NK-92 (cell line): ENCODE measurements around the gene TRPV2.

Source experiments
- DNase-seq: peaks from one replicate; lab custom pipeline; 2025; ENCODE audit not compliant: unreplicated experiment; lab: John Stamatoyannopoulos, UW

TRPV2 gene

DNA sequence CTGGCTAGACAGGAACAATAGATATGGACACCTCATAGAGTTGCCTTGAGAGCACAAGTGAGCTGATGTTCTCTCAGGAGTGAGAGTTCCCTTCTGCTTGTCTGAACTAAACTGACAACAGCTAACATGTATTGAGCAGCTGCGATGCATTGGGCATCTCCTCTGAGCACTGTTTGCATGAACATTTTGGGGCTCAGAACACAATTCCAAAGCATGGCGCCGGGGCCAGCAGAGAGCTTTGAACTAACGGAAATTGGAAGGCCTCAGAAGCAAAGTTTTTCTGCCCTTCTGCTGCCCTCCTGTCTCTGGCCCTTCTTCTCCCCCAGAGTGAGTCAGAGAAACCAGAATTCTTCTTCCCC is 38.1 kb downstream of the TRPV2 start:
- DNase-seq: no peak

DNA sequence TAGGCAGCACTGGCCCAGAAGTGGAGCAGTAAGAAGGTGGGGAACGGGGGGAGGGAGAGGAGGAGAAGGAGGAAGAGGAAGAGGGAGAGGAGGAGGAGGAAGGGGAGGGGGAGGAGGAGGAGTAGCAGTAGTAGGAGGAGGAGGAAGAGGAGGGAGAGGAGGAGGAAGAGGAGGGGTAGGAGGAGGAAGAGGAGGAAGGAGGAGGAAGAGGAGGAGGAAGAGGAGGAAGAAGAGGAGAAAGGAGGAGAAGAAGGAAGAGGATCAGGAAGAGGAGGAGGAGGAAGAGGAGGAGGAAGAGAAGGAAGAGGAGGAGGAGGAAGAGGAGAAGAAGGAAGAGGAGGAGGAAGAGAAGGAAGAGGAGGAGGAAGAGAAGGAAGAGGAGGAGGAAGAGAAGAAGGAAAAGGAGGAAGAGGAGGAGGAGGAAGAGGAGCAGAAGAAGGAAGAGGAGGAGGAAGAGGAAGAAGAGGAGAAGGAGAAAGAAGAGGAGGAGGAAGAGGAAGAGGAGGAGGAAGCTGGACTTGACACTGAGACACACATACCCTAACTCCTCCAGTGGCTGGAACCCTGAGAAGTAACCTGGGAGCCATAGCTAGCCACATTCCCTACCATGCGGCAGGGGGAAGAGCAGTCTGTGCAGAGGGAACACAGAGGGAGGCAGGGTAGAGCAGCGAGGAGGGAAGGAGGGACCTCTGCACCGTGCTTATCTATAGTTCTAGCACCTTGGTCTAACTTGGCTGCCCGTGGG is 40.8 kb downstream of the TRPV2 start:
- DNase-seq: no peak

DNA sequence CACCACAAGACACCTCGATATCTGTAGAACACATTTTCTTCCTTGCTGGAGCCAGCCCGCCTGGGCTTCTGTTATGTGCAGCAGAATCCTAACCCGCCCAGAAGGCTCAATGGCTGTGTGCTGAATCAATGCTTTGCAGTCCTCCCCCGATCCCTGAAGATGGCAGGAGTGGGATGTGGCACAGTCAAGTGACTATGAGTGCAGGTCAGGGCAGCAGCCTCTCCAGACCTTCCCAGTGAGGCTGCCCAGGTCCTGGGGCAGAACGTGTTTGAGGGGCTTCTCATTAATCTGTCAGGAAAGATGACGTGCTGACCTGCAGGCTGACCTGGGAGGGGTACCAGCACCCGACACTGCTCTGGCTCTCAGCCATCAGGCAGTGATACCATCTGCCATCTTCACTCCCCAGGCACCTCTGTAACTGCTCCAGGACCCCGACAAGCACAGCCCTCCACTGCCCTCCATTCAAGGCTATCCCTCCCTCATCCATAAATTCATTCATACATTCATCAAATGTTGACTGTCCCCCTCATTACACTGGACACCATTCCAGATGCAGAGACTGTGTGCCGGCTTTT is 41.5 kb downstream of the TRPV2 start:
- no peak for DNase-seq

DNA sequence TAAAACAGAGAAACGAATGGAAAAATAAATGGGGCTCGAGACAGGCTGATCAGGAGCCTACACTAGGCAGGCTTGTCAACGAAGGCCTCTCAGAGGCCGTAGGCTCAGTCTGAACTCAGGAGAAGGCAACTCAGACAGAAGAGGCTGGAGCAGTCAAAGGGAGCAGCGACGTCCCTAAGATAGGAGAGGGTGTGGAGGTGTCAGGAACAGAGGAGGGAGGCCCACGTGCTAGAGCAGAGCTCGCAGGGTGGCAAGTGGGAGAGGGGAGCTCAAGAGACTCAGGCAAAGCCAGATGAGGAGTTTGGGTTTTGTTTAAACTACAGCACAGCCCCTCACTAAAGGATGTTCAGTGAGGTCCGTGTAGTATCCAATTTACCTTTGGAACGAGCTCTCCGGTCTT is 43.9 kb downstream of the TRPV2 start:
- no peak for DNase-seq

DNA sequence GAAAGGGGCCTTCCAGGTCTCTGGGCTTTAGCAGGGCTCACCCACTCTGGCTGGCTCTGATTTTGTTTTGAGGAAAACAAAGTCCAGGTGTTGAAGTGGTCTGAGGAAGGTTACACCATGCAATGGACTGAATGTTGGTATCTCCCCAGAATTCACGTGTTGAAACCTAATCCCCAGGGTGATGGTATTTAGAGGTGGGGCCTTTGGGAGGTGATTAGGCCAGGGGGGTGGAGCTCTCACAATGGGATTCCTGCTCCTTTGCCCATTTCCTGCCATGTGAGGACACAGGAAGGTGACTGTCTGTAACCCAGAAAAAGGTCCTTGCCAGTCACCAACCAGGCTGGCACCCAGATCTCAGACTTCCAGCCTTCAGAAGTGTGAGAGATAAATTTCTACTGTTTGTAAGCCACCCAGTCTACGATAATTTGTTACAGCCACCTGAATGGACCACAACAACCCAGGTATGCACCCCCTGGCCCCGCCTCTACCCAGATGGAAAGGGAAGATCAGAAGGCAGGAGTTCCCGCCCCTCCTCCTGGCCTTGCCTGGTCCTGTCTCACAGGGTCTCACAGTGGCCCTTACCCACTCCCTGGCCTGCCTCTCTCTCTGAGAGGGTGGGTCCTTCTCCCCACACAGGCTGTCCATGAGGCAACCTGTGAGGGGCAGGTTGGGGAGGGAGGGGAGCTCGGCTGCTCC is 44.6 kb downstream of the TRPV2 start:
- no peak for DNase-seq

DNA sequence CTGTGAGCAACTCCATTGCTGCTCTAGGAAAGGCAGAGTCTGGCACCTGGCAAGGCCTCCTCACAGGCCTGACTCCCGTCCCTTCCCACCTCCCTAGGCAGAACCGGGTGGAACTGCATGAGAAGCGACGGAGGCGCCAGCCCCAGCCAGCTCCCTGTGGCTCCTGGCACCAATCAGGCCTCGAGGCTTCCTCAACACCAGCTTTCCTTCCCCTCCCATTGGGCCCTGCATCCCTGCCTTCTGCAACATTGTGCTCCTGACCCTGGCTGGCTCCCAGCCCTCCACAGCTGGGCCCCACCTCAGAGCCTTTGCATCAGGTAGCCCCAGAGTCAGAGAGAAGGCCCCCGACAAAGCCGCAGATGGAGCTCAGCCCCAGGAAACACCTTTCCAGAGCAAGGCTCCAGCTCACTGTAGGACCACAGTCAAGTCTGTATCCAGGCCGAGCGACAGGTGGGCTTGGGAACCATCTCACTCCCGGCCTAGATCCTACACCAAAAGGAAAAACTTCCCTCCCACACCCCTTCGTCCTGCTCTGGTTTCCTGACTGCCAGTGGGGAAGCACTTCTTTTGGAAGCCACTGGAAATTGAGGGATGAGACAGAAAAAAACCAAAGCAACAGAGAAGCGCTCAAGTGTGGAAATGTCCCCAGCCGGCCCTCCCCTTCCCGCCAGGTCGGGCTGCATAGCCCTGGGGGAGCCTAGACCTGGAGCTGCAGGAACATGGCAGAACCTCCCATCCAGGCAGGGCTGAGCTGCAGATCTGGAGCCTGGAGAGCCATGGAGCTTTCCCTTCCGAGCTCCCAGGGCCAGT is 45.6 kb downstream of the TRPV2 start:
- DNase-seq: no peak

DNA sequence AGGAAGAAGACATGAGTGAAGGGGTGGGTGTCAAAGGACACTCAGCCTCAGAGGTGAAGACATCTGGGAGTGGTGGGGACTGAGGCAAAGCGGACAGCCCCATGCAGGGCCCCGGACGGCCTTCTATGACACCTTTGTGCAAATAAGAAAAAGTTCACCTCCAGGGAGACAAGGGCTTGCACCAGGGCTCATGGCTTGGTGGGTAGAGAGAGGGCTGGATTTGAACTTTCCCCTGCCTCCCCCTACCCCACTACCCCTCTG is 46.2 kb downstream of the TRPV2 start:
- DNase-seq: no peak

DNA sequence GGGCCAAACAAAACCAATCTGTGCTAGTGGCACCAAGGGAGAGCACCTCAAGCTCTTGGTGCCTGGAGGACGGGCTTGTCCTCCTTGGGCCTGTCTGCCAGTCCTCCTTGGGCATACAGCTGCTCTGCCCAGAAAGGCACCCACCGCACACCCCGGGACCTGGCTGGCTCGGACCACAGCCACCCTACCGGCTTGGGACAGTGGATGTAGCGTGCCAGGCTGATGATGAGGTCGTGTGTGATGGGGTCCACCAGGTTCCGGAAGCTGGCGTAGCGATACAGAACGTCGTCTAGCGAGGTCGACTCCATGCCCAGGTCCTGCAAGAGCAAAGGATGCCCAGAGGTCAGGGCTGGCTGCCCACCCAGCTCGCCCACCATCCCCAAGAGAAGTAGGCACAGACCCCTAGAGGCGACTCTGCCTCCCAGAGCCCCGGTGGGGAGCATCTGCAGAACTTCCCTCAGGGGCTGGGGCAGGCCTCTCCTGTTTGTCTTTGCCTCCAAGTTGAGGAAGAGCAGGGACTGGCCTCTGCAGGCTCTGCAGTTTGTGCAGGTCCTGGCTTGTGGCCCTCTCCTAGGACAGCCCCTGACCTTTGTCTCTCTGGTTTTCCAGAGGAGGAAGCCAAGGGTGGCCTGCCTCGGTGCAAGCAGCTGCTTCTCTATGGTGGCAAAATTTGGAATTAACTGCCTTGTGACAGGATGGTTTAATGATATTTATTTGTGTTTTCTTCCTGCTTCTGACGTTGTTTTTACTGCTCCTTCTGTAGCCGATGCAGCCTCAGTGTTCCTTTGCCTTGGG is 46.9 kb downstream of the TRPV2 start:
- DNase-seq: no peak

DNA sequence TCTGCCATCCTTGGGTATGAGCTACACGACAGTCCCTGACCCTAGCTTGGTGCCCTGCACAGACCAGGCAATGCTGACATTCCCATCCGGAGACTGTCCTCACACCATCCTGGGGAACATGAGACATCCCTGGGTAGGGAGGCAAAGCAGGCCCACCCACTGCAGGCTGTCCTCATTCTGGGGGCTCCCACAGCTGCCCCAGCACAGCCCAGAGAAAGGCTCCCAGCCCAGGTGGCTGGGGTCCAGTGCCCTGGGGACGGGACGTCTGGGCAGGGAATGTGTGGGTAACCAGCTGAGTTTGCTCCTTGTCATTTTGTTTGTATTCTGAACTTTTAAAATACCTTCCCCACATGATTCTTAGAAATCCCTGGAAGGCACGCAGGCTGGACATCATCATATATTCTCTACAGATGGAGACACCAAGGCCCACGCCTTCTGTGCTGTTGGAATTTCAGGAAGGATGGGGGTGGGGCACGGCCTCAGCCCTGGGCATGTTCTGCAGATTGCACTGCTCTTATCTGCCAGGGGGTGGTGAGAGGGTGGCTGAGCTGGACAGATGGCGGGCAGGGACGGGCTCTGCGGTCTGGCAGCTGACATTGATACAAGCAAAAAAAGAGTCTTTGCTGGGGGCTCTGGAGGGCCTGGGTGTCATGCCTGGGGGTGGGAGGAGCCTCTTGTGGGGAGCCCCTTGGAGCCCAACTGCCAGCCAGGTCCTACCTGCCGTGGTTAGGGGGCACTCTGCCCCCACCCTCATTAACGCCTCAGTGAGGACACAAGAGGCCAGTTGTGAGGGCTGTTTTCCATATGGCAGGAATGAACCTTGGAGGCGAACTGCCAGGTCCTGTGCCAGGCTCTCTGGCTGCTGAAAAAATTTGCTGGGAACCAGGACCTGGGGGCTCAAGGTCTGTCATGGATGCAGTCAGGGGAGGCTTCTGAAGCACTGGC is 48.3 kb downstream of the TRPV2 start:
- DNase-seq: no peak

DNA sequence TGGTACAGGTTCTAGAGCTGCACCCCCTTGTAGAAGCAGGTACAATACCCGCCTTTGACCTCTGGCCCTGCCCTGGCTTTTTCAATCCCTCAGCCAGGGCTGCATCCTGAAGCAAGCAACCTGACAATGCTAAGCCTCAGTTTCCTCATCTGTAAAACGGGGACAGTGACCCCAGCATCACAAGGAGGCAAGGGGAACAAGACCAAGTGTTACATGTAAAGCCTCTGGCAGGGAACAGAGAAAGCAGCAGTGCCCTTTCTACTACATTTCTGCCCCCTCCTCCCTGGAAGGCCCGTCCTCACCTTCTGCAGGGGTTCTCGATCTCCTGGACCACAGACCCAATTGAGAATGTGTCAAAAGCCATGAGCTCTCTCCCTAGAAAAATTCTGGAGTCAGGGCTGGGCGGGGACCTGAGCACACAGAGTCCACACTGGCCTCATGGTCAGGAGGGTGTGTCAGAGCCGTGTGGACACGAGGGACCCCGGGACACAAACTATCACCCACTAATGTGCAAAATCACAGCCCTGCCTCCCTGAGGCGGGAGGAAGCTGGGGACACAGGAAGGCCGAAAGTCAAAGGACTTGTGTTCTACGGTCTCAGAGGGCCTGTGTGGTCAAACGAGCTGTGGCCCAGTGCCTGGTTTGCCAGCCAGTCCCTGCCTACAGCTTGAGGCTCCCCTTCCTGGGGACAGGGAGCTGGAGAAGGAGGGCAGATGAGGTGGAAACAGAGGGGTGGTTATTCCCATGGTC is 49.1 kb downstream of the TRPV2 start:
- no peak for DNase-seq

DNA sequence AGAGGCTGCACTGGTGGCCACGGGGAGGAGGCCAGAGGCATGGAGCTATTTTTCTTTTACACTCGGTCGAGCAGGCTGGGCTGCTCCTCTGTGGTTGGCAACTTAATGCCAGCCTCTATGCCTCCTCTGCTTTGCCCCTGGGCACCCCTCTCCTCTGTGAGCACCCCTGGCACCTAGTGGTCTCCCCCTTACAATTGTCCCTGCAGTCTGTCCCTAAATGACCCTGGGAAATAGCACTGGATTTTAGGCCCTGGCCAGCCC is 49.6 kb downstream of the TRPV2 start:
- DNase-seq: no peak

DNA sequence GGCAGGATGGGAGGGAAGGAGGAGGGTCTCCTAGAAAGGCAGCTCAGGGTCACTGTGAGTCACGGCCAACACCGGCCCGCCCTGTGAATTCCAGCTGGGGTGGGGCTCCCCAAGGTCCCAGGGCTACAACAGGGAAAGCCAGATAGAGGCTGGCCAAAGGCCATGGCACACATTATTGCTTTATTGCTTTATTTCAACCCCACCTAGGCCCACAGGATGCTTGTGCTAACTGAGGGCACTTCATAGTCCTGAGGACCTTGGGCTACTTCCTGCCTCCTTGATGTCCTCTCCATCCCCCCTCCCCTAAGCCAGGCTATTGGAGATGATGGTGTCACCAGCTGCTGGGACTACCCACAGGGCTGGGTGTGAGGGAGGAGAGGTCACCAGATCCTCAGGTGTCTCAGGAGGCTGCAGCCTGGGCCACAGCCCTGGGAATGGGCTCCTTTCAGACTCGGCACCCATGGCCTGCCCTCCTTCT is 50.5 kb downstream of the TRPV2 start:
- DNase-seq: no peak

DNA sequence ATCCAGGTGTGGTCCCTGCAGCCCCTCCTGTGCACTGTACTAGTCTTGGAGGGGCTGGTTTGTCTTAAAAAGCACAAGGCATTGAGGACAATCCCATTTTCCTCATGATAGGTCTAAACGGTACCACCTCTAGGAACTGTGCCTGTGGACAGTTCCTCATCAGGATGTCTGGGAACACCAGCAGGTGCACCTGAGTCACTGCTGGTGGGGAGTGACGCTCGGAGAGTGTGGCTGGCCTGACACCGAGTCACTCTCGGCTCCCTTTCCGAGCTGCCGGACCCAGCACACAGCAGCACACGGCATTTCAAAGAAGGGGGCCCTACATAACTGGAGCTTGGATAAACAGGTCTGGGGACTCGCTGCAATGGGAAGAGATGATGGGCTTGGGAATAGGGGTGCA is 51.0 kb downstream of the TRPV2 start:
- DNase-seq: no peak

DNA sequence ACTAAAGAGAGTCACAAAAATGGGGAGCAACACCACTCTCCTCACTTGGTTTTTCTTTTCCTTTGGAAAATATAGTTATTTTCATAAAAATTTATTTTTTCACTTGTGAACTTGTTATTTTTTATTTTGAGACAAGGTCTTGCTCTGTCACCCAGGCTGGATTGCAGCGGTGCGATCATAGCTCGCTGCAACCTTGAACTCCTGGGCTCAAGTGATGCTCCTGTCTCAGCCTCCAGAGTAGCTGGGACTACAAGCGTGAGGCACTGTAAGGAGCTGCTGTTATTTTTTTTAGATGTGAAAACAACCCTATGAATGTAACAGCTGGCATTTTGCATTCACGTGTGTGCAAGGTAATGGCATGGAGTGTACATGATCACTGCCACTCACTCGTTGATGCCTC is 51.7 kb downstream of the TRPV2 start:
- no peak for DNase-seq

DNA sequence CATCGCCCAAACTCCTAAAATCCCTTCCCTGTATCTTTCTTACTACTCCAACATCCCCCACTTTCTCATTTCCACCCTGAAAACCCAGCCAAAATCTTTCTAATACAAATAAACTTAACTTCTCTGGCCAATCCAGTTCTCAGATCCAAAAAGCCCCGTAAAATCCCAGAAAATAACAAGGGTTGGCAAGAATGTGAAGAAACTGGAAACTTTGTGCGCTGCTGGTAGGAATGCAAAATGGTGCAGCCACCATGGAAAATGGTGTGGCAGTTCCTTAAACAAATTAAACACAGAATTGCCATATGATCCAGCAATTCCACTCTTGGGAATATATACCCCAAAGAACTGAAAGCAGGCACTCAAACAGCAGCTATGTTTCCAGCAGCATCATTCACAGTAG is 52.5 kb downstream of the TRPV2 start:
- DNase-seq: no peak

DNA sequence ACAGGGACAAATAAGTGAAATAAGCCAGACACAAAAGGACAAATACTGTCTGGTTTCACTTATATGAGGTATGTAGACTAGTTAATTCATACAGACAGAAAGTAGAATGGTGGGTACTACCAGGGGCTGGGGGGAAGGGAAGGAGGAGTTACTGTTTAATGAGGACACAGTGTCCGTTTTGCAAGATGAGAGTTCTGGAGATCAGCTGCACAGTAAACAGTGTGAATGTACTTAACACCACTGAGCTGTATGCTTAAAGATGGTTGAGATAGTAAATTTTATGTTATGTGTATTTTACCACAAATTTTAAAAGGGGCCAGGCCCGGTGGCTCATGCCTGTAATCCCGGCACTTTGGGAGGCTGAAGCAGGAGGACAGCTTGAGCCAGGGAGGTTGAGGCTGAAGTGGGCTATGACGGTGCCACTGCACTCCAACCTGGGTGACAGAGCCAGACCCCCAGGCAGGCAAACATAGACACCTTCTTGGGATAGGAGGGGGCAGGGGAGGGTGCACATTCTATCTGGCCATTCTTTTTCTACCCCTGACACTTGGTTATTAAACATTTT is 53.1 kb downstream of the TRPV2 start:
- DNase-seq: no peak

DNA sequence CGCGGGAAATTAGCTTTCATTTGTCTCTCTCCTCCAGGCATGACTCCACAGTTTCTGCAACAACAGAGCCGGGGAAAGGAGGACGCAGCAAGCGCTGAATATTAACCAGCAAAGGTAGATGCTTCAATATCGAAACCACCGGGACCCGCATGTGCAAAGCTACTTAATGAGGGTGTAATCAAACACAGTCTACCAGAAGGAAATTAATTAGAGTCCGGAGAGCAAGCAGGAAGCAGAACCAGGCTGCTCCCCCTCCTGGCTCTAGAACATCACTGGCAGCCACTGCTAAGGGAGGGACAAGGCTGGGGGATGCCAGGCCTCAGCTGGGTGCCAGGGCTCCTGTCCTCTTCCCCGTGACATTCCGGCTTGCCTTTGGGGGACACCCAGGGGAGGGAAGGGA is 54.9 kb downstream of the TRPV2 start:
- DNase-seq: no peak

DNA sequence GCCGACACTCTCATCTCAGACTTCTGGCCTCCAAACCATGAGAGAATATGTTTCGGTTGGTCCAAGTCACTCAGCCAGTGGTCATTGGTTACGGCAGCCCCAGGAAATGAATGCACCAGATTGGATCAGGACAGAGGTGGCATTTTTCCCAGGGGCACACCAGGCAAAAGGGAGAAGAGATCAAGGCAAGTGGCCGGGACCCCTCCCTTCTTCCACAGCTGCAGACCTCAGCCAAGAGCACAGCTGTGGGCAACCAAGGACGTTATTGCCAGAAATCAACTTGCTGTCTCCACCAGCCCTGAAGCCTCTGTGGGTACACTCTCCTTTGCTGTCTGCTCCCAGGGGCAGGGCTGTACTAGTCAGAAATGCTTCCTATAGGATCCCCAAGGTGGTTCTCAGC is 55.9 kb downstream of the TRPV2 start:
- DNase-seq: no peak

DNA sequence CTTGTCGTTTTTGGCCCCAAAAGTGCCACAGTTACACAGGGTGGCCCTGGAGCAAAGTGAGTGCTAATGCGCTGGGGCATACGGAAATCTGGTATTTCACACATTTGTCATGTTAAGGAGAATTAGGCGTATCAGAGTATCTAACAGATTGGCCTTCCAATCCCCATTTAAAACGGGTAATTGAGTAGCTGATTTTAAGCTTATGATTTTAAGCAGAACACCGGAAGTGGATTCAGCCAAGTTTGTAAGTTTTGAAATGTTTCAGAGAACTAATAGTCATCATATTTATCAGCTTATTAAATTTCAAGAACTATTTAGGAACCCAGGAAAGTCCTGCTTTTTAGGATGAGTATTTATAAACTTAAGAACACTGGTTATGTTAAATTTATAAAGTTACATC is 57.2 kb downstream of the TRPV2 start:
- DNase-seq: no peak
